Ammon's horn (tissue), 1 donor: ENCODE results near the gene PLCB3.

Source experiments
- DNase-seq: peaks from one replicate; pipeline ENCODE4 v3.0.0-alpha.2; 2016; ENCODE audit warnings: low spot score

The PLCB3 gene

GRCh38 chr11:64250415-64251015 is 815 bp upstream of the PLCB3 start:
- no peak for DNase-seq

GRCh38 chr11:64251753-64252002 is 348 bp downstream of the PLCB3 start:
- DNase-seq = no peak

GRCh38 chr11:64252003-64252872 is 908 bp downstream of the PLCB3 start:
- DNase-seq = peak; percentile 34

- no peak for DNase-seq
These were observed 1.7 kb downstream of the PLCB3 start for GRCh38 chr11:64253043-64253442.

GRCh38 chr11:64253481-64253880 is 2.2 kb downstream of the PLCB3 start:
- peak; percentile 64 for DNase-seq

GRCh38 chr11:64254326-64254725 is 3.0 kb downstream of the PLCB3 start:
- DNase-seq = no peak

- DNase-seq = no peak
These were observed 4.1 kb downstream of the PLCB3 start for GRCh38 chr11:64255135-64256128.

GRCh38 chr11:64256300-64256699 is 5.0 kb downstream of the PLCB3 start:
- DNase-seq = no peak

GRCh38 chr11:64258356-64258755 is 7.0 kb downstream of the PLCB3 start:
- no peak for DNase-seq

- no peak for DNase-seq
These were observed 7.7 kb downstream of the PLCB3 start for GRCh38 chr11:64258946-64259532.

GRCh38 chr11:64259533-64260067 is 8.3 kb downstream of the PLCB3 start:
- DNase-seq = no peak

GRCh38 chr11:64260147-64260708 is 8.9 kb downstream of the PLCB3 start:
- no peak for DNase-seq

GRCh38 chr11:64261556-64262080 is 10.3 kb downstream of the PLCB3 start:
- DNase-seq = no peak

- no peak for DNase-seq
These were observed 11.1 kb downstream of the PLCB3 start for GRCh38 chr11:64262271-64263002.

- DNase-seq = no peak
These were observed 12.0 kb downstream of the PLCB3 start for GRCh38 chr11:64263021-64263946.

- no peak for DNase-seq
These were observed 12.6 kb downstream of the PLCB3 start for GRCh38 chr11:64263947-64264317.

GRCh38 chr11:64264371-64264852 is 13.1 kb downstream of the PLCB3 start:
- DNase-seq = no peak

- DNase-seq = no peak
These were observed 14.1 kb downstream of the PLCB3 start for GRCh38 chr11:64265176-64266160.
